Measurements from ENCODE around the gene APBA2.

DNA sequence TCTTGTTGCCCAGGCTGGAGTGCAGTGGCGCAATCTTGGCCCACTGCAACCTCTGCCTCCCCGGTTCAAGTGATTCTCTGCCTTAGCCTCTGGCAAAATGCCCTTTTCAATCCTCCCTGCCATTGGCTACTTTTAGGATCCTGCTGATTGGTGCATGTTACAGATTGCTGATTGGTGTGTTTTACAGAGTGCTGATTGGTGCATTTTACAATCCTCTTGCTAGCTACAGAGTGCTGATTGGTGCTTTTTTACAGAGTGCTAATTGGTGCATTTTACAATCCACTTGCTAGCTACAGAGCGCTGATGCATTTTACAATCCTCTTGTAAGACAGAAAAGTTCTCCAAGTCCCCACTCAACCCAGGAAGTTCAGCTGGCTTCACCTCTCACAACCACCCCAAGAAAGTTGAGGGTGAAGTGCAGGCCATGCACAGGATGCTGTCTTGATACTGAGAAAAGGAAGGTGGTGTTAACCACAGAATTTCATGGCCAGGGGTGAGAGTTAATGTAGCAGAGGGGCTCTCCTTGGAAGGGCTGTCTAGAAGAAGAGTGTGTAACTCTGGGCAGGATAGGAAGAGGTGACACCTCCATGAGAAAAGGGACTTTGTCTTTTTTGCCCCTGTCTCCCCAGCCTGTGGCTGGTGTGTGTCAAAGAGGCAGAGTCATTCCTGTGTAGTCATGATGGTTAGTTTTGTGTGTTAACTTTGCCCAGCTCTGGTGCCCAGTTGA, 145.9 kb downstream of the APBA2 start:
- TF ChIP-seq JUN (CRISPR knock-in tag; IDR thresholded peaks at IDR 0.05) (no peak), AR (CRISPR knock-in tag; IDR thresholded peaks at IDR 0.05) (no peak), EMX1 (CRISPR knock-in tag; IDR thresholded peaks at IDR 0.05) (no peak), FOXP1 (CRISPR knock-in tag; IDR thresholded peaks at IDR 0.05; ENCODE audit: borderline replicate concordance) (no peak), USF1 (CRISPR knock-in tag; IDR thresholded peaks at IDR 0.05) (no peak), IRF2 (CRISPR knock-in tag; IDR thresholded peaks at IDR 0.05; ENCODE audit: borderline replicate concordance, low read depth) (no peak), ZNF121 (CRISPR knock-in tag; IDR thresholded peaks at IDR 0.05) (no peak), E2F4 (CRISPR knock-in tag; IDR thresholded peaks at IDR 0.05; ENCODE audit: borderline replicate concordance, low read depth) (no peak), TCF7 (CRISPR knock-in tag; IDR thresholded peaks at IDR 0.05; ENCODE audit: low read depth) (no peak), ZBTB43 (CRISPR knock-in tag; IDR thresholded peaks at IDR 0.05) (no peak)
- TF ChIP-seq, protein P1, sequence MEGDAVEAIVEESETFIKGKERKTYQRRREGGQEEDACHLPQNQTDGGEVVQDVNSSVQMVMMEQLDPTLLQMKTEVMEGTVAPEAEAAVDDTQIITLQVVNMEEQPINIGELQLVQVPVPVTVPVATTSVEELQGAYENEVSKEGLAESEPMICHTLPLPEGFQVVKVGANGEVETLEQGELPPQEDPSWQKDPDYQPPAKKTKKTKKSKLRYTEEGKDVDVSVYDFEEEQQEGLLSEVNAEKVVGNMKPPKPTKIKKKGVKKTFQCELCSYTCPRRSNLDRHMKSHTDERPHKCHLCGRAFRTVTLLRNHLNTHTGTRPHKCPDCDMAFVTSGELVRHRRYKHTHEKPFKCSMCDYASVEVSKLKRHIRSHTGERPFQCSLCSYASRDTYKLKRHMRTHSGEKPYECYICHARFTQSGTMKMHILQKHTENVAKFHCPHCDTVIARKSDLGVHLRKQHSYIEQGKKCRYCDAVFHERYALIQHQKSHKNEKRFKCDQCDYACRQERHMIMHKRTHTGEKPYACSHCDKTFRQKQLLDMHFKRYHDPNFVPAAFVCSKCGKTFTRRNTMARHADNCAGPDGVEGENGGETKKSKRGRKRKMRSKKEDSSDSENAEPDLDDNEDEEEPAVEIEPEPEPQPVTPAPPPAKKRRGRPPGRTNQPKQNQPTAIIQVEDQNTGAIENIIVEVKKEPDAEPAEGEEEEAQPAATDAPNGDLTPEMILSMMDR (IDR thresholded peaks at IDR 0.05) = no peak
- TF ChIP-seq, protein P2, sequence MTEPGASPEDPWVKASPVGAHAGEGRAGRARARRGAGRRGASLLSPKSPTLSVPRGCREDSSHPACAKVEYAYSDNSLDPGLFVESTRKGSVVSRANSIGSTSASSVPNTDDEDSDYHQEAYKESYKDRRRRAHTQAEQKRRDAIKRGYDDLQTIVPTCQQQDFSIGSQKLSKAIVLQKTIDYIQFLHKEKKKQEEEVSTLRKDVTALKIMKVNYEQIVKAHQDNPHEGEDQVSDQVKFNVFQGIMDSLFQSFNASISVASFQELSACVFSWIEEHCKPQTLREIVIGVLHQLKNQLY (CRISPR knock-in tag; IDR thresholded peaks at IDR 0.05) = no peak
- TF ChIP-seq, protein P3, sequence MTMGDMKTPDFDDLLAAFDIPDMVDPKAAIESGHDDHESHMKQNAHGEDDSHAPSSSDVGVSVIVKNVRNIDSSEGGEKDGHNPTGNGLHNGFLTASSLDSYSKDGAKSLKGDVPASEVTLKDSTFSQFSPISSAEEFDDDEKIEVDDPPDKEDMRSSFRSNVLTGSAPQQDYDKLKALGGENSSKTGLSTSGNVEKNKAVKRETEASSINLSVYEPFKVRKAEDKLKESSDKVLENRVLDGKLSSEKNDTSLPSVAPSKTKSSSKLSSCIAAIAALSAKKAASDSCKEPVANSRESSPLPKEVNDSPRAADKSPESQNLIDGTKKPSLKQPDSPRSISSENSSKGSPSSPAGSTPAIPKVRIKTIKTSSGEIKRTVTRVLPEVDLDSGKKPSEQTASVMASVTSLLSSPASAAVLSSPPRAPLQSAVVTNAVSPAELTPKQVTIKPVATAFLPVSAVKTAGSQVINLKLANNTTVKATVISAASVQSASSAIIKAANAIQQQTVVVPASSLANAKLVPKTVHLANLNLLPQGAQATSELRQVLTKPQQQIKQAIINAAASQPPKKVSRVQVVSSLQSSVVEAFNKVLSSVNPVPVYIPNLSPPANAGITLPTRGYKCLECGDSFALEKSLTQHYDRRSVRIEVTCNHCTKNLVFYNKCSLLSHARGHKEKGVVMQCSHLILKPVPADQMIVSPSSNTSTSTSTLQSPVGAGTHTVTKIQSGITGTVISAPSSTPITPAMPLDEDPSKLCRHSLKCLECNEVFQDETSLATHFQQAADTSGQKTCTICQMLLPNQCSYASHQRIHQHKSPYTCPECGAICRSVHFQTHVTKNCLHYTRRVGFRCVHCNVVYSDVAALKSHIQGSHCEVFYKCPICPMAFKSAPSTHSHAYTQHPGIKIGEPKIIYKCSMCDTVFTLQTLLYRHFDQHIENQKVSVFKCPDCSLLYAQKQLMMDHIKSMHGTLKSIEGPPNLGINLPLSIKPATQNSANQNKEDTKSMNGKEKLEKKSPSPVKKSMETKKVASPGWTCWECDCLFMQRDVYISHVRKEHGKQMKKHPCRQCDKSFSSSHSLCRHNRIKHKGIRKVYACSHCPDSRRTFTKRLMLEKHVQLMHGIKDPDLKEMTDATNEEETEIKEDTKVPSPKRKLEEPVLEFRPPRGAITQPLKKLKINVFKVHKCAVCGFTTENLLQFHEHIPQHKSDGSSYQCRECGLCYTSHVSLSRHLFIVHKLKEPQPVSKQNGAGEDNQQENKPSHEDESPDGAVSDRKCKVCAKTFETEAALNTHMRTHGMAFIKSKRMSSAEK (CRISPR knock-in tag; IDR thresholded peaks at IDR 0.05; ENCODE audit: borderline replicate concordance) = no peak
